ENCODE results near the gene DUSP22. TPM values are rescaled to one million over a fixed set of nuclear protein-coding genes. Genes with fewer than 3 reads are reported as not detected.

The DUSP22 gene
- total RNA-seq, 4 donors from 2014 or later = 53.3 to 95.2 (median 71.3) TPM

GRCh38 chr6:398558-399078, 106.3 kb downstream of the DUSP22 start:
- Histone ChIP-seq H3K4me3 (no peak overlapping the region), H3K36me3 (no peaks in the 10 kb centered on the region), H3K9me3 (no peaks in the 10 kb centered on the region), H3K27ac (no peak overlapping the region), H3K27me3 (peaks cover 57% of the 10 kb centered on the region), H3K4me1 (peaks cover 9% of the 10 kb centered on the region)
- TF ChIP-seq POLR2AphosphoS5 (IDR thresholded peaks at IDR 0.05) = no peak
- no peak for TF ChIP-seq POLR2A (IDR thresholded peaks at IDR 0.05)
- TF ChIP-seq, protein P1, sequence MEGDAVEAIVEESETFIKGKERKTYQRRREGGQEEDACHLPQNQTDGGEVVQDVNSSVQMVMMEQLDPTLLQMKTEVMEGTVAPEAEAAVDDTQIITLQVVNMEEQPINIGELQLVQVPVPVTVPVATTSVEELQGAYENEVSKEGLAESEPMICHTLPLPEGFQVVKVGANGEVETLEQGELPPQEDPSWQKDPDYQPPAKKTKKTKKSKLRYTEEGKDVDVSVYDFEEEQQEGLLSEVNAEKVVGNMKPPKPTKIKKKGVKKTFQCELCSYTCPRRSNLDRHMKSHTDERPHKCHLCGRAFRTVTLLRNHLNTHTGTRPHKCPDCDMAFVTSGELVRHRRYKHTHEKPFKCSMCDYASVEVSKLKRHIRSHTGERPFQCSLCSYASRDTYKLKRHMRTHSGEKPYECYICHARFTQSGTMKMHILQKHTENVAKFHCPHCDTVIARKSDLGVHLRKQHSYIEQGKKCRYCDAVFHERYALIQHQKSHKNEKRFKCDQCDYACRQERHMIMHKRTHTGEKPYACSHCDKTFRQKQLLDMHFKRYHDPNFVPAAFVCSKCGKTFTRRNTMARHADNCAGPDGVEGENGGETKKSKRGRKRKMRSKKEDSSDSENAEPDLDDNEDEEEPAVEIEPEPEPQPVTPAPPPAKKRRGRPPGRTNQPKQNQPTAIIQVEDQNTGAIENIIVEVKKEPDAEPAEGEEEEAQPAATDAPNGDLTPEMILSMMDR (IDR thresholded peaks at IDR 0.05) = no peak
- no peak for TF ChIP-seq EP300 (IDR thresholded peaks at IDR 0.05)
- DNase-seq (ENCODE audit: low spot score in 2 of 2) = no peak
- WGBS = 89% methylated on average over 13 of the region's 13 CpGs

DNA sequence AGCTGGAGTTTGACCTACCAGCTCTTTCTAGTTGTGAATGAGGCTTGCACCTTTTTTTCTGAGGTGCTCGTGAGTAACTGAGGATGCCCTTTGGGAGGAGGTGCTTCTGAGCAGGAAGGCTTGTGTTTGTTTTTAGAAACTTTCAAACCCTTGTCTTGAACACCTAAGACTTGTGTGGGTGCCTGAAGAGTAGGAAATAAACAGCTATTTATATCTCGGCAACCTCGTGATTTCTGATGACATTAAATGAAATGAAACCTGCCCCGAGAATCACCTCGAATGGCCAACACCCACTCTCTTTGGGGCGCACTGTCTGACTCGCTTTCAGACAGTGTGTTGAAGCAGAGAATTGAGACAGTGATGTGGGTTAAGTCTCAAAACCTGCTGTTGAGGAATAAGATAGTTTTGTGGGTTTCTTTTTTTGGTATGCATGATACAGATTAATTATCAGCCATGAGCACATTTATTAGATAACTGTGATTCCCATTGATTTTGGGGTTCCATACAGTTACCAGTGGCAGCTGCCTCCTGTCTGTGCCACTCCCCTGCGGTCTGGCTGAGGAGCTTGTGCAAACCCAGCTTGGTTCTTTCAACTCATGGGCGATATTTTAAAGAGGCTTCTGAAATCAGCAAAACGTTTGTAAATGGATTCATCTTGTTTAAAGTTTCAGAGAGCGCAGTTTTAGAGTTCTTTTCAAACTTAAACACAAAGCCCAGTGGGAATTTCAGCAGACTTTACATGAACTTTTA, 107.7 kb downstream of the DUSP22 start:
- H3K36me3 ChIP-seq = no peaks in the 10 kb centered on the region
- no peak overlapping the region for H3K4me3 ChIP-seq
- peaks cover 5% of the 10 kb centered on the region for H3K4me1 ChIP-seq
- TF ChIP-seq POLR2AphosphoS5 (IDR thresholded peaks at IDR 0.05) (no peak), POLR2A (IDR thresholded peaks at IDR 0.05) (no peak), EP300 (IDR thresholded peaks at IDR 0.05) (no peak)
- TF ChIP-seq, protein P1 (IDR thresholded peaks at IDR 0.05) = no peak
- H3K9me3 ChIP-seq = no peaks in the 10 kb centered on the region
- peaks cover 53% of the 10 kb centered on the region for H3K27me3 ChIP-seq
- no peak for DNase-seq (ENCODE audit: low spot score in 2 of 2)
- 76% methylated on average over 11 of the region's 11 CpGs for WGBS
- no peak overlapping the region for H3K27ac ChIP-seq

GRCh38 chr6:400815-401214, 108.5 kb downstream of the DUSP22 start:
- Histone ChIP-seq H3K36me3 (no peaks in the 10 kb centered on the region), H3K9me3 (no peaks in the 10 kb centered on the region), H3K27ac (no peak overlapping the region), H3K4me3 (no peak overlapping the region), H3K4me1 (peaks cover 5% of the 10 kb centered on the region), H3K27me3 (peaks cover 48% of the 10 kb centered on the region)
- TF ChIP-seq, protein P1 (IDR thresholded peaks at IDR 0.05) = no peak
- TF ChIP-seq POLR2A (IDR thresholded peaks at IDR 0.05) (no peak), POLR2AphosphoS5 (IDR thresholded peaks at IDR 0.05) (no peak), EP300 (IDR thresholded peaks at IDR 0.05) (no peak)
- no peak for DNase-seq (ENCODE audit: low spot score in 2 of 2)
- WGBS = 89% methylated on average over 6 of the region's 6 CpGs

Other genes with a start within 250 kb of the DUSP22 start
- gene IRF4, start 99.3 kb downstream of the DUSP22 start, total RNA-seq = 10 to 100 TPM; 17.3 to 22.8 (median 20.4) TPM

Data from suprapubic skin (tissue), 4 donors.